HCT116 (cell line): ENCODE results near the gene SPINT4. TPM values are rescaled to one million over a fixed set of nuclear protein-coding genes. Genes with fewer than 3 reads are reported as not detected.

Source experiments
- ATAC-seq: fragments of 200-7000 bp; cut with Tn5 transposase; 2 replicates; pipeline ENCODE4 v1.9.1; 2020; ENCODE audit warnings: mild to moderate bottlenecking, moderate library complexity
- BruUV-seq: library from RNA; stranded (reverse); fragments of 400-500 nt; replicated peaks from 2 replicates; lab custom pipeline; 2021; lab: Mats Ljungman, UMichigan
- CTCF ChIA-PET: fragments of 300-600 bp; sonication (Branson Sonifier 250); formaldehyde crosslinking; loops from one replicate; lab custom pipeline; 2021; ENCODE audit warnings: antibody characterized with exemption; lab: Charles Lee
- POLR2A ChIA-PET: fragments of 300-600, 350-600 bp; sonication (Branson Sonifier 250); formaldehyde crosslinking; loops from one replicate; lab custom pipeline; 2021; ENCODE audit warnings: antibody characterized with exemption; lab: Charles Lee
- RAD21 ChIA-PET, 2 experiments: fragments of 300-600 bp; sonication (Branson Sonifier 250); formaldehyde crosslinking; loops; one replicate each; lab custom pipeline; 2023; ENCODE audit warnings: low total read pairs in 2 of 2; ENCODE audit not compliant: uncharacterized antibody in 2 of 2, unreplicated experiment in 2 of 2, low non-redundant PET in 1 of 2; lab: Charles Lee
- DNase-seq: peaks from one replicate; pipeline ENCODE4 v3.0.0-alpha.2; 2010; ENCODE audit warnings: low read depth, low spot score
- H2AFZ ChIP-seq: fragments of 200-600 bp; shearing (Covaris generic), sonication (generic); 2 replicates; pipeline ENCODE4 v1.6.1; 2017; ENCODE audit warnings: low read depth, mixed run types, mixed read lengths, antibody characterized with exemption, low read length; ENCODE audit not compliant: poor library complexity, severe bottlenecking
- H3K27ac ChIP-seq: 2 replicates; pipeline ENCODE4 v1.5.1; 2012; ENCODE audit warnings: low read depth, low read length
- H3K27me3 ChIP-seq: fragments of 200-600 bp; sonication (generic); 2 replicates; pipeline ENCODE4 v1.6.1; 2016; ENCODE audit warnings: mixed run types, low read length, mixed read lengths; ENCODE audit not compliant: insufficient read depth
- H3K36me3 ChIP-seq, 2 experiments: fragments of 200-500 bp in 1 of 2; fragments of 200-600 bp in 1 of 2; sonication (Bioruptor generic) in 1 of 2; sonication (generic) in 1 of 2; 2 replicates each; pipeline versions ENCODE4 v1.5.1 to v1.6.1; 2014 to 2016; ENCODE audit warnings: low read length in 2 of 2, inconsistent platforms in 1 of 2, mixed read lengths in 1 of 2, mixed run types in 1 of 2; ENCODE audit not compliant: insufficient read depth in 2 of 2, control insufficient read depth in 1 of 2
- H3K4me1 ChIP-seq, 2 experiments: fragments of 200-600 bp in 1 of 2; sonication (generic) in 1 of 2; 2 replicates each; pipeline versions ENCODE4 v1.5.1 to v1.6.1; 2012 to 2017; ENCODE audit warnings: low read length in 2 of 2, inconsistent platforms in 1 of 2, mild to moderate bottlenecking in 1 of 2, mixed read lengths in 1 of 2, mixed run types in 1 of 2, moderate library complexity in 1 of 2; ENCODE audit not compliant: insufficient read depth in 2 of 2, control insufficient read depth in 1 of 2
- H3K4me2 ChIP-seq: fragments of 200-600 bp; sonication (generic); 2 replicates; pipeline ENCODE4 v1.6.1; 2017; ENCODE audit warnings: mixed run types, low read length, mixed read lengths
- H3K4me3 ChIP-seq, 2 experiments: fragments of 200-600 bp in 1 of 2; sonication (generic) in 1 of 2; replicated peaks in 1 of 2; 2 replicates each; pipeline ENCODE4 v1.5.1; 2011 to 2016; ENCODE audit warnings: low read length in 2 of 2, control low read depth in 1 of 2, low read depth in 1 of 2, mild to moderate bottlenecking in 1 of 2, mixed read lengths in 1 of 2, mixed run types in 1 of 2
- H3K79me2 ChIP-seq: fragments of 200-600 bp; sonication (generic); 2 replicates; pipeline ENCODE4 v1.6.1; 2017; ENCODE audit warnings: mild to moderate bottlenecking, mixed run types, low read length, moderate library complexity, mixed read lengths; ENCODE audit not compliant: insufficient read depth
- H3K9ac ChIP-seq: fragments of 200-600 bp; sonication (generic); 2 replicates; pipeline ENCODE4 v1.6.1; 2016; ENCODE audit warnings: low read length, mixed read lengths
- H3K9me2 ChIP-seq: fragments of 200-600 bp; sonication (generic), shearing (Covaris generic); 2 replicates; pipeline ENCODE4 v1.6.1; 2017; ENCODE audit warnings: mixed run types, mild to moderate bottlenecking, moderate library complexity; ENCODE audit not compliant: insufficient read depth
- H3K9me3 ChIP-seq, 2 experiments: fragments of 200-500 bp in 1 of 2; fragments of 200-600 bp in 1 of 2; sonication (Bioruptor generic) in 1 of 2; sonication (generic) in 1 of 2; 2 replicates each; pipeline ENCODE4 v1.6.1; 2014 to 2017; ENCODE audit warnings: low read length in 2 of 2, mixed read lengths in 2 of 2, inconsistent platforms in 1 of 2, low read depth in 1 of 2, mild to moderate bottlenecking in 1 of 2, mixed run types in 1 of 2, moderate library complexity in 1 of 2; ENCODE audit not compliant: control insufficient read depth in 1 of 2, insufficient read depth in 1 of 2
- H4K20me1 ChIP-seq: fragments of 200-600 bp; sonication (generic), shearing (Covaris generic); 2 replicates; pipeline ENCODE4 v1.6.1; 2017; ENCODE audit warnings: mixed run types, mild to moderate bottlenecking, moderate library complexity; ENCODE audit not compliant: insufficient read depth
- CBX3 ChIP-seq: IDR thresholded peaks from 2 replicates; pipeline ENCODE4 v1.6.1; 2012; ENCODE audit warnings: low read depth
- CEBPB ChIP-seq: IDR thresholded peaks from 2 replicates; pipeline ENCODE4 v1.6.1; 2012; ENCODE audit warnings: low read depth
- EGR1 ChIP-seq: IDR thresholded peaks from 2 replicates; pipeline ENCODE4 v1.6.1; 2012; ENCODE audit warnings: low read depth
- EZH2 ChIP-seq: fragments of 200-600 bp; sonication (generic); IDR thresholded peaks from 2 replicates; pipeline ENCODE4 v1.6.1; 2017; ENCODE audit warnings: antibody characterized with exemption, mixed run types
- EZH2phosphoT487 ChIP-seq: fragments of 200-600 bp; IDR thresholded peaks from 2 replicates; pipeline ENCODE4 v1.6.1; 2018; ENCODE audit warnings: antibody characterized with exemption, borderline replicate concordance
- FOSL1 ChIP-seq: IDR thresholded peaks from 2 replicates; pipeline ENCODE4 v1.6.1; 2012; ENCODE audit warnings: low read depth
- JUND ChIP-seq: IDR thresholded peaks from 2 replicates; pipeline ENCODE4 v1.6.1; 2012
- POLR2AphosphoS5 ChIP-seq: IDR thresholded peaks from 2 replicates; pipeline ENCODE4 v1.6.1; 2011; ENCODE audit warnings: mild to moderate bottlenecking, low read depth, low read length, moderate library complexity
- RAD21 ChIP-seq: IDR thresholded peaks from 2 replicates; pipeline ENCODE4 v1.6.1; 2012; ENCODE audit warnings: low read depth, mild to moderate bottlenecking
- SP1 ChIP-seq: IDR thresholded peaks from 2 replicates; pipeline ENCODE4 v1.6.1; 2012; ENCODE audit warnings: low read depth
- SRF ChIP-seq: IDR thresholded peaks from 2 replicates; pipeline ENCODE4 v1.6.1; 2012; ENCODE audit warnings: low read depth
- TCF7L2 ChIP-seq: IDR thresholded peaks from 2 replicates; pipeline ENCODE4 v1.7.0; 2011; ENCODE audit warnings: borderline replicate concordance, inconsistent platforms; ENCODE audit not compliant: insufficient read depth, insufficient read length; ENCODE audit errors: extremely low read depth
- ZFX ChIP-seq: fragments of 450-650 bp; IDR thresholded peaks from 2 replicates; pipeline ENCODE4 v1.6.1; 2017
- ZNF274 ChIP-seq: fragments of 200-500 bp; sonication (Bioruptor generic); IDR thresholded peaks from 2 replicates; pipeline ENCODE4 v1.6.1; 2014; ENCODE audit warnings: mild to moderate bottlenecking, low read depth, low read length, inconsistent platforms
- intact Hi-C: fragments of 100-400 bp; cut with micrococcal nuclease; formaldehyde crosslinking; loops from 2 replicates; pipeline ENCODE4 v1.10.0; 2022
- total RNA-seq: library from RNA; stranded (reverse); gene quantifications from one replicate; pipeline ENCODE4 v1.2.1, GENCODE V29; 2021; ENCODE audit not compliant: unreplicated experiment
- TF ChIP-seq, protein P1 (sequence below), 3 experiments: fragments of 200-600 bp in 1 of 3; sonication (generic) in 1 of 3; IDR thresholded peaks in 2 of 3; conservative IDR thresholded peaks in 1 of 3; 2 replicates each; pipeline ENCODE4 v1.5.1; 2012 to 2017; ENCODE audit warnings: low read depth in 2 of 3, low read length in 2 of 3, antibody characterized with exemption in 1 of 3, borderline replicate concordance in 1 of 3, control low read depth in 1 of 3, mild to moderate bottlenecking in 1 of 3, mixed read lengths in 1 of 3, mixed run types in 1 of 3, moderate library complexity in 1 of 3; ENCODE audit not compliant: insufficient read depth in 1 of 3
- TF ChIP-seq, protein P2 (sequence below): IDR thresholded peaks from 2 replicates; pipeline ENCODE4 v1.6.1; 2012; ENCODE audit warnings: low read depth

The SPINT4 gene
- total RNA-seq, 1 experiment from 2014 or later, result not detected

DNA sequence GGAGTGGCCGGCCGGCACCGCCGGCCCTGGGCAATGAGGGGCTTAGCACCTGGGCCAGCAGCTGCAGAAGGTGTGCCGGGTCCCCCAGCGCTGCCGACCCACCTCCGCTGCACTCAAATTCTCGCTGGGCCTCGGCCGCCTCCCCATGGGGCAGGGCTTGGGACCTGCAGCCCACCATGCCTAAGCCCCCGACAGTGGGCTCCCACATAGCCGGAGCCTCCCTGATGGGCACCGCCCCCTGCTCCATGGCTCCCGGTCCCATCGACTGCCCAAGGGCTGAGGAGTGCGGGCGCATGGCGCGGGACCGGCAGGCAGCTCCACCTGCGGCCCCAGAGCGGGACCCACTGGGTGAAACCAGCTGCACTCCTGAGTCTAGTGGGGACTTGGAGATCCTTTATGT is 13.8 kb downstream of the SPINT4 start:
- ChIA-PET RAD21 (no interaction called here), POLR2A (no interaction called here), CTCF (no interaction called here)
- Histone ChIP-seq H3K9me2 (no peaks in the 10 kb centered on the region), H3K27ac (no peak overlapping the region), H3K4me1 (no peaks in the 10 kb centered on the region), H3K4me3 (no peak overlapping the region), H2AFZ (no peak overlapping the region), H3K9ac (no peak overlapping the region), H3K27me3 (no peaks in the 10 kb centered on the region), H3K9me3 (0 out of 4 replicates have a peak, but pooled peaks cover 0 to 4% of the 10 kb centered on the region in 2 experiments), H3K79me2 (no peaks in the 10 kb centered on the region), H3K36me3 (no peaks in the 10 kb centered on the region), H3K4me2 (no peak overlapping the region), H4K20me1 (no peaks in the 10 kb centered on the region)
- no peak for TF ChIP-seq TCF7L2
- TF ChIP-seq CEBPB, result no peak
- TF ChIP-seq, protein P1, sequence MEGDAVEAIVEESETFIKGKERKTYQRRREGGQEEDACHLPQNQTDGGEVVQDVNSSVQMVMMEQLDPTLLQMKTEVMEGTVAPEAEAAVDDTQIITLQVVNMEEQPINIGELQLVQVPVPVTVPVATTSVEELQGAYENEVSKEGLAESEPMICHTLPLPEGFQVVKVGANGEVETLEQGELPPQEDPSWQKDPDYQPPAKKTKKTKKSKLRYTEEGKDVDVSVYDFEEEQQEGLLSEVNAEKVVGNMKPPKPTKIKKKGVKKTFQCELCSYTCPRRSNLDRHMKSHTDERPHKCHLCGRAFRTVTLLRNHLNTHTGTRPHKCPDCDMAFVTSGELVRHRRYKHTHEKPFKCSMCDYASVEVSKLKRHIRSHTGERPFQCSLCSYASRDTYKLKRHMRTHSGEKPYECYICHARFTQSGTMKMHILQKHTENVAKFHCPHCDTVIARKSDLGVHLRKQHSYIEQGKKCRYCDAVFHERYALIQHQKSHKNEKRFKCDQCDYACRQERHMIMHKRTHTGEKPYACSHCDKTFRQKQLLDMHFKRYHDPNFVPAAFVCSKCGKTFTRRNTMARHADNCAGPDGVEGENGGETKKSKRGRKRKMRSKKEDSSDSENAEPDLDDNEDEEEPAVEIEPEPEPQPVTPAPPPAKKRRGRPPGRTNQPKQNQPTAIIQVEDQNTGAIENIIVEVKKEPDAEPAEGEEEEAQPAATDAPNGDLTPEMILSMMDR (IDR thresholded peaks at IDR 0.05 in 2 of 3, conservative IDR thresholded peaks at IDR 0.05 in 1 of 3; ENCODE audit: borderline replicate concordance in 1 of 3, insufficient read depth in 1 of 3, low read depth in 2 of 3, low read length in 2 of 3), result no peak
- TF ChIP-seq EZH2phosphoT487, result no peak
- no peak for TF ChIP-seq ZNF274
- TF ChIP-seq EZH2, result no peak
- no peak for TF ChIP-seq POLR2AphosphoS5
- TF ChIP-seq, protein P2, sequence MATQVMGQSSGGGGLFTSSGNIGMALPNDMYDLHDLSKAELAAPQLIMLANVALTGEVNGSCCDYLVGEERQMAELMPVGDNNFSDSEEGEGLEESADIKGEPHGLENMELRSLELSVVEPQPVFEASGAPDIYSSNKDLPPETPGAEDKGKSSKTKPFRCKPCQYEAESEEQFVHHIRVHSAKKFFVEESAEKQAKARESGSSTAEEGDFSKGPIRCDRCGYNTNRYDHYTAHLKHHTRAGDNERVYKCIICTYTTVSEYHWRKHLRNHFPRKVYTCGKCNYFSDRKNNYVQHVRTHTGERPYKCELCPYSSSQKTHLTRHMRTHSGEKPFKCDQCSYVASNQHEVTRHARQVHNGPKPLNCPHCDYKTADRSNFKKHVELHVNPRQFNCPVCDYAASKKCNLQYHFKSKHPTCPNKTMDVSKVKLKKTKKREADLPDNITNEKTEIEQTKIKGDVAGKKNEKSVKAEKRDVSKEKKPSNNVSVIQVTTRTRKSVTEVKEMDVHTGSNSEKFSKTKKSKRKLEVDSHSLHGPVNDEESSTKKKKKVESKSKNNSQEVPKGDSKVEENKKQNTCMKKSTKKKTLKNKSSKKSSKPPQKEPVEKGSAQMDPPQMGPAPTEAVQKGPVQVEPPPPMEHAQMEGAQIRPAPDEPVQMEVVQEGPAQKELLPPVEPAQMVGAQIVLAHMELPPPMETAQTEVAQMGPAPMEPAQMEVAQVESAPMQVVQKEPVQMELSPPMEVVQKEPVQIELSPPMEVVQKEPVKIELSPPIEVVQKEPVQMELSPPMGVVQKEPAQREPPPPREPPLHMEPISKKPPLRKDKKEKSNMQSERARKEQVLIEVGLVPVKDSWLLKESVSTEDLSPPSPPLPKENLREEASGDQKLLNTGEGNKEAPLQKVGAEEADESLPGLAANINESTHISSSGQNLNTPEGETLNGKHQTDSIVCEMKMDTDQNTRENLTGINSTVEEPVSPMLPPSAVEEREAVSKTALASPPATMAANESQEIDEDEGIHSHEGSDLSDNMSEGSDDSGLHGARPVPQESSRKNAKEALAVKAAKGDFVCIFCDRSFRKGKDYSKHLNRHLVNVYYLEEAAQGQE, result no peak
- no peak for TF ChIP-seq SRF
- TF ChIP-seq CBX3, result no peak
- no peak for TF ChIP-seq JUND
- no peak for TF ChIP-seq RAD21
- no peak for TF ChIP-seq EGR1
- no peak for TF ChIP-seq FOSL1
- TF ChIP-seq ZFX, result no peak
- TF ChIP-seq SP1, result no peak
- BruUV-seq, result no TSS peak
- ATAC-seq (no peak), DNase-seq (no peak)
- intact Hi-C loops, result no loop called here
